IMR-90 (cell line): Measurements from ENCODE around the gene IP6K3. TPM values are rescaled to one million over a fixed set of nuclear protein-coding genes. Genes with fewer than 3 reads are reported as not detected.

ENCODE experiments used
- ATAC-seq: fragments of 200-7000 bp; cut with Tn5 transposase; 2 replicates; pipeline ENCODE4 v1.9.1; 2020; ENCODE audit warnings: low read depth, mild to moderate bottlenecking, moderate library complexity
- BruUV-seq: library from RNA; stranded (reverse); fragments of 400-500 nt; replicated peaks from 2 replicates; lab custom pipeline; 2021; lab: Mats Ljungman, UMichigan
- CTCF ChIA-PET: fragments of 300-600 bp; formaldehyde crosslinking; extraction: SDS; loops from one replicate; lab custom pipeline; 2021; ENCODE audit warnings: antibody characterized with exemption; lab: Yijun Ruan, JAX
- POLR2A ChIA-PET: fragments of 300-600 bp; sonication (Branson Sonifier 250); formaldehyde crosslinking; loops from one replicate; lab custom pipeline; 2022; ENCODE audit warnings: antibody characterized with exemption; ENCODE audit not compliant: unreplicated experiment; lab: Charles Lee
- DNase-seq: peaks from one replicate; pipeline ENCODE4 v3.0.0; 2013
- H2AFZ ChIP-seq: replicated peaks from 2 replicates; pipeline ENCODE3; 2013; ENCODE audit warnings: low read length, mild to moderate bottlenecking; ENCODE audit not compliant: poor library complexity
- H2AK5ac ChIP-seq: 2 replicates; pipeline ENCODE4 v1.6.1; 2013; ENCODE audit warnings: low read depth, low read length, inconsistent platforms
- H2AK9ac ChIP-seq: replicated peaks from 2 replicates; pipeline ENCODE3; 2013; ENCODE audit warnings: mild to moderate bottlenecking, low read depth, low read length, moderate library complexity; ENCODE audit not compliant: poor library complexity
- H2BK120ac ChIP-seq: 2 replicates; pipeline ENCODE4 v1.6.1; 2013; ENCODE audit warnings: low read depth, low read length, inconsistent platforms
- H2BK15ac ChIP-seq: 3 replicates; pipeline ENCODE4 v1.6.1; 2013; ENCODE audit warnings: low read depth, low read length, inconsistent platforms
- H2BK20ac ChIP-seq: 2 replicates; pipeline ENCODE4 v1.6.1; 2013; ENCODE audit warnings: low read depth, mild to moderate bottlenecking, inconsistent platforms, low read length, moderate library complexity
- H2BK5ac ChIP-seq: 2 replicates; pipeline ENCODE4 v1.6.1; 2013; ENCODE audit warnings: mild to moderate bottlenecking, low read depth, low read length, inconsistent platforms; ENCODE audit not compliant: poor library complexity, severe bottlenecking
- H3K14ac ChIP-seq: replicated peaks from 2 replicates; pipeline ENCODE4 v1.6.1; 2013; ENCODE audit warnings: low read depth, low read length, inconsistent platforms
- H3K18ac ChIP-seq: 2 replicates; pipeline ENCODE4 v1.6.1; 2013; ENCODE audit warnings: low read depth, low read length, control low read depth
- H3K23ac ChIP-seq: 2 replicates; pipeline ENCODE4 v1.6.1; 2013; ENCODE audit warnings: low read depth, low read length, inconsistent platforms
- H3K27ac ChIP-seq: 2 replicates; pipeline ENCODE4 v1.5.1; 2013; ENCODE audit warnings: mild to moderate bottlenecking, control low read depth, low read length; ENCODE audit not compliant: insufficient read depth
- H3K27me3 ChIP-seq: 2 replicates; pipeline ENCODE4 v1.6.1; 2013; ENCODE audit warnings: low read length; ENCODE audit not compliant: control insufficient read depth, insufficient read depth
- H3K36me3 ChIP-seq: 2 replicates; pipeline ENCODE4 v1.6.1; 2013; ENCODE audit warnings: low read length, mixed read lengths; ENCODE audit not compliant: control insufficient read depth, insufficient read depth
- H3K4ac ChIP-seq: 2 replicates; pipeline ENCODE4 v1.6.1; 2013; ENCODE audit warnings: low read depth, low read length, inconsistent platforms
- H3K4me1 ChIP-seq: 2 replicates; pipeline ENCODE4 v1.6.1; 2013; ENCODE audit warnings: low read length, mixed read lengths; ENCODE audit not compliant: control insufficient read depth, insufficient read depth
- H3K4me2 ChIP-seq: 2 replicates; pipeline ENCODE4 v1.6.1; 2013; ENCODE audit warnings: low read depth, mild to moderate bottlenecking, control low read depth, low read length, moderate library complexity
- H3K4me3 ChIP-seq: 2 replicates; pipeline ENCODE4 v1.5.1; 2013; ENCODE audit warnings: low read depth, mild to moderate bottlenecking, control low read depth, low read length, moderate library complexity; ENCODE audit not compliant: insufficient read depth
- H3K56ac ChIP-seq: 2 replicates; pipeline ENCODE4 v1.6.1; 2013; ENCODE audit warnings: low read length, inconsistent platforms; ENCODE audit not compliant: insufficient read depth; ENCODE audit errors: extremely low read depth
- H3K79me1 ChIP-seq, 2 experiments: 2 replicates each; pipeline ENCODE4 v1.6.1; 2013; ENCODE audit warnings: low read length in 2 of 2, inconsistent platforms in 1 of 2, low read depth in 1 of 2
- H3K9ac ChIP-seq: 2 replicates; pipeline ENCODE4 v1.6.1; 2013; ENCODE audit warnings: low read depth, low read length, control low read depth
- H3K9me1 ChIP-seq: 2 replicates; pipeline ENCODE4 v1.6.1; 2013; ENCODE audit warnings: low read length, inconsistent platforms; ENCODE audit not compliant: insufficient read depth
- H3K9me3 ChIP-seq: 2 replicates; pipeline ENCODE4 v1.6.1; 2013; ENCODE audit warnings: low read length; ENCODE audit not compliant: control insufficient read depth, insufficient read depth
- H4K20me1 ChIP-seq: 2 replicates; pipeline ENCODE4 v1.6.1; 2013; ENCODE audit warnings: low read length, inconsistent platforms; ENCODE audit not compliant: insufficient read depth
- H4K5ac ChIP-seq: 2 replicates; pipeline ENCODE4 v1.6.1; 2013; ENCODE audit warnings: mild to moderate bottlenecking, low read depth, low read length, control low read depth
- H4K8ac ChIP-seq, 2 experiments: 2 replicates each; pipeline ENCODE4 v1.6.1; 2013; ENCODE audit warnings: low read depth in 2 of 2, low read length in 2 of 2, control low read depth in 1 of 2, inconsistent platforms in 1 of 2
- H4K91ac ChIP-seq: 2 replicates; pipeline ENCODE4 v1.6.1; 2013; ENCODE audit warnings: low read depth, low read length, inconsistent platforms; ENCODE audit not compliant: insufficient read depth
- BHLHE40 ChIP-seq: fragments of 150-350 bp; IDR thresholded peaks from 2 replicates; pipeline ENCODE4 v1.6.1; 2016; ENCODE audit warnings: mild to moderate bottlenecking, low read depth, low read length
- CEBPB ChIP-seq: IDR thresholded peaks from 2 replicates; pipeline ENCODE4 v1.6.1; 2012; ENCODE audit warnings: low read depth, low read length, improper control_type of control experiment
- MAFK ChIP-seq: IDR thresholded peaks from 2 replicates; pipeline ENCODE4 v1.6.1; 2012; ENCODE audit warnings: low read depth, low read length, improper control_type of control experiment
- MAZ ChIP-seq: IDR thresholded peaks from 2 replicates; pipeline ENCODE4 v1.6.1; 2012; ENCODE audit warnings: low read depth, mild to moderate bottlenecking, low read length, improper control_type of control experiment, moderate library complexity, borderline replicate concordance
- MXI1 ChIP-seq: IDR thresholded peaks from 2 replicates; pipeline ENCODE4 v1.6.1; 2012; ENCODE audit warnings: low read depth, mild to moderate bottlenecking, low read length, moderate library complexity, borderline replicate concordance
- POLR2A ChIP-seq: IDR thresholded peaks from 2 replicates; pipeline ENCODE4 v1.6.1; 2012; ENCODE audit warnings: mild to moderate bottlenecking, low read depth, low read length
- RCOR1 ChIP-seq: IDR thresholded peaks from 2 replicates; pipeline ENCODE4 v1.6.1; 2012; ENCODE audit warnings: mild to moderate bottlenecking, low read length, improper control_type of control experiment; ENCODE audit not compliant: insufficient replicate concordance
- RFX5 ChIP-seq: IDR thresholded peaks from 2 replicates; pipeline ENCODE4 v1.8.0; 2012; ENCODE audit warnings: low read depth, mild to moderate bottlenecking, low read length, moderate library complexity
- SMC3 ChIP-seq: fragments of 150-350 bp; IDR thresholded peaks from 2 replicates; pipeline ENCODE4 v1.6.1; 2016; ENCODE audit warnings: low read depth, mild to moderate bottlenecking, antibody characterized with exemption, low read length, moderate library complexity
- USF2 ChIP-seq: fragments of 150-350 bp; IDR thresholded peaks from 2 replicates; pipeline ENCODE4 v1.6.1; 2017; ENCODE audit warnings: mild to moderate bottlenecking, antibody characterized with exemption, low read length, low read depth
- WGBS, 2 experiments: methylation state at CpG; one replicate each; pipeline versions ENCODE4 v1.1.5 to v1.1.7; 2013; ENCODE audit warnings: missing lambda C conversion rate in 2 of 2; ENCODE audit not compliant: insufficient read length in 1 of 2; ENCODE audit errors: extremely low coverage in 2 of 2; 5-methylcytosine and 5-hydroxymethylcytosine counted together
- dilution Hi-C: fragments of 300-500 bp; cut with HindIII; formaldehyde crosslinking; loops from one replicate; pipeline ENCODE4 v1.14.3; 2018; ENCODE audit warnings: low sequenced_read_pairs; ENCODE audit not compliant: unreplicated experiment
- in situ Hi-C: fragments of 300-500 bp; cut with MboI; formaldehyde crosslinking; loops from 3 replicates; pipeline ENCODE4 v1.14.3; 2019; ENCODE audit warnings: low sequenced_read_pairs, inconsistent platforms, mixed read lengths
- intact Hi-C: fragments of 100-400 bp; cut with micrococcal nuclease; formaldehyde crosslinking; loops from 2 replicates; pipeline ENCODE4 v1.10.0; 2022
- polyA plus RNA-seq, 3 experiments: library from polyadenylated mRNA; depleted of rRNA; stranded (reverse); fragments of >200 nt; gene quantifications; 2 replicates each; pipeline ENCODE4 v1.2.3, GENCODE V29; 2012; ENCODE audit warnings: low replicate concordance in 1 of 3
- total RNA-seq: library from RNA; depleted of rRNA; stranded (reverse); fragments of >200 nt; gene quantifications from 2 replicates; pipeline ENCODE4 v1.2.3, GENCODE V29; 2012
- TF ChIP-seq, protein P1 (sequence below): conservative IDR thresholded peaks from 2 replicates; pipeline ENCODE4 v1.5.1; 2012; ENCODE audit warnings: mild to moderate bottlenecking, low read depth, low read length, improper control_type of control experiment
- TF ChIP-seq, protein P2 (sequence below): fragments of 150-350 bp; IDR thresholded peaks from 2 replicates; pipeline ENCODE4 v1.6.1; 2016; ENCODE audit warnings: low read depth, mild to moderate bottlenecking, low read length, moderate library complexity, borderline replicate concordance

The IP6K3 gene
- total and polyA plus RNA-seq, 2 of the 4 experiments (the other 2 are of a cell fraction) = 0.18 to 0.51 TPM

- no peak overlapping the region for H3K9ac ChIP-seq
- H4K91ac ChIP-seq = no peak overlapping the region
- no peak overlapping the region for H2AK5ac ChIP-seq
- H2BK15ac ChIP-seq = no peak overlapping the region
- no peak overlapping the region for H4K5ac ChIP-seq
- no peak overlapping the region for H2AFZ ChIP-seq
- TF ChIP-seq POLR2A (no peak), USF2 (no peak), BHLHE40 (no peak), MXI1 (no peak), SMC3 (no peak), RCOR1 (no peak), RFX5 (no peak), MAFK (no peak), CEBPB (no peak), MAZ (no peak)
- TF ChIP-seq, protein P1, sequence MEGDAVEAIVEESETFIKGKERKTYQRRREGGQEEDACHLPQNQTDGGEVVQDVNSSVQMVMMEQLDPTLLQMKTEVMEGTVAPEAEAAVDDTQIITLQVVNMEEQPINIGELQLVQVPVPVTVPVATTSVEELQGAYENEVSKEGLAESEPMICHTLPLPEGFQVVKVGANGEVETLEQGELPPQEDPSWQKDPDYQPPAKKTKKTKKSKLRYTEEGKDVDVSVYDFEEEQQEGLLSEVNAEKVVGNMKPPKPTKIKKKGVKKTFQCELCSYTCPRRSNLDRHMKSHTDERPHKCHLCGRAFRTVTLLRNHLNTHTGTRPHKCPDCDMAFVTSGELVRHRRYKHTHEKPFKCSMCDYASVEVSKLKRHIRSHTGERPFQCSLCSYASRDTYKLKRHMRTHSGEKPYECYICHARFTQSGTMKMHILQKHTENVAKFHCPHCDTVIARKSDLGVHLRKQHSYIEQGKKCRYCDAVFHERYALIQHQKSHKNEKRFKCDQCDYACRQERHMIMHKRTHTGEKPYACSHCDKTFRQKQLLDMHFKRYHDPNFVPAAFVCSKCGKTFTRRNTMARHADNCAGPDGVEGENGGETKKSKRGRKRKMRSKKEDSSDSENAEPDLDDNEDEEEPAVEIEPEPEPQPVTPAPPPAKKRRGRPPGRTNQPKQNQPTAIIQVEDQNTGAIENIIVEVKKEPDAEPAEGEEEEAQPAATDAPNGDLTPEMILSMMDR = no peak
- TF ChIP-seq, protein P2, sequence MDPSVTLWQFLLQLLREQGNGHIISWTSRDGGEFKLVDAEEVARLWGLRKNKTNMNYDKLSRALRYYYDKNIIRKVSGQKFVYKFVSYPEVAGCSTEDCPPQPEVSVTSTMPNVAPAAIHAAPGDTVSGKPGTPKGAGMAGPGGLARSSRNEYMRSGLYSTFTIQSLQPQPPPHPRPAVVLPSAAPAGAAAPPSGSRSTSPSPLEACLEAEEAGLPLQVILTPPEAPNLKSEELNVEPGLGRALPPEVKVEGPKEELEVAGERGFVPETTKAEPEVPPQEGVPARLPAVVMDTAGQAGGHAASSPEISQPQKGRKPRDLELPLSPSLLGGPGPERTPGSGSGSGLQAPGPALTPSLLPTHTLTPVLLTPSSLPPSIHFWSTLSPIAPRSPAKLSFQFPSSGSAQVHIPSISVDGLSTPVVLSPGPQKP = no peak
- no peak overlapping the region for H3K56ac ChIP-seq
- BruUV-seq = no TSS peak
- intact Hi-C loops (no loop called here), in situ Hi-C loops (loop anchor here (10.0 kb wide), 1 partner anchor 437 kb away; no protein-coding TSS in a partner anchor), dilution Hi-C loops (no loop called here)
- H3K9me3 ChIP-seq = no peaks in the 10 kb centered on the region
- H3K4me2 ChIP-seq = peak overlapping the region; percentile 31; the same call in 1 of the 2 replicates
- no peak overlapping the region for H3K27ac ChIP-seq
- no peak overlapping the region for H2AK9ac ChIP-seq
- ATAC-seq = peak; percentile 42; the same call in 1 of the 2 replicates
- H3K18ac ChIP-seq = no peak overlapping the region
- no peaks in the 10 kb centered on the region for H3K9me1 ChIP-seq
- H2BK120ac ChIP-seq = no peak overlapping the region
- no peak overlapping the region for H2BK5ac ChIP-seq
- no peak overlapping the region for H2BK20ac ChIP-seq
- WGBS, 2 experiments = no CpG with 5 or more reads among the region's 6 CpGs
- no peak overlapping the region for H3K4me3 ChIP-seq
- ChIA-PET CTCF (no interaction called here), POLR2A (no interaction called here)
- H3K23ac ChIP-seq = no peak overlapping the region
- H4K8ac ChIP-seq = no peak overlapping the region
- no peaks in the 10 kb centered on the region for H3K79me1 ChIP-seq
- H3K36me3 ChIP-seq = no peaks in the 10 kb centered on the region
- H3K4me1 ChIP-seq = no peaks in the 10 kb centered on the region
- H3K4ac ChIP-seq = no peak overlapping the region
- no peaks in the 10 kb centered on the region for H4K20me1 ChIP-seq
- H3K27me3 ChIP-seq = peaks cover 52% of the 10 kb centered on the region
- DNase-seq = no peak
- H3K14ac ChIP-seq = no peak overlapping the region
Observed at GRCh38 chr6:33717934-33718455, 28.7 kb downstream of the IP6K3 start.
